ENCODE results near the gene INSYN1.

DNA sequence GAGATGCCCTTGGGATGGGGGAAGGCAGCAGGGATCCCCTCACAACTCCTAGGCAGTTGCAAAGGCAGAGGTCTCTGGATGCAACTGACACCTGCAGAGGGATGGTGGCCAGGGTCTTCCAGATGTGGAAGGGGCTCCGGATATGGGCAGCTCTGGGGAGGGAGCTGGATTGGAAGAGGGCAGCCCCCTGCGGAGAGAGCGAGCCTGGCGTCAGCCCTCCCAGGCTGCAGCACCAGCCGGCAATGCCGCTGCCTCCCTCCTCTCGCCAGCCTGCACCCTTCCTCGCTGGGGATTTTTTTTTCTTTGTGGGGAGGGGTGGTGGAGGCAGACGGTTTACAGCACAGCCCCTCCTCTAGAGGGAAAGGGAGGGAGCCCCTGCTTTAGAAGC lies 1.6 kb downstream of the INSYN1 start:
- TF ChIP-seq YY1 (IDR thresholded peaks at IDR 0.05; ENCODE audit: borderline replicate concordance in 1 of 3, control insufficient read depth in 1 of 3, extremely low read depth in 1 of 3, insufficient read depth in 3 of 3, insufficient read length in 1 of 3, insufficient replicate concordance in 2 of 3, low read depth in 1 of 3, low read length in 2 of 3) (no peak), ZNF121 (CRISPR knock-in tag; conservative IDR thresholded peaks at IDR 0.05) (no peak), POLR2AphosphoS5 (IDR thresholded peaks at IDR 0.05; ENCODE audit: control insufficient read depth, insufficient read depth, low read depth, low read length) (no peak), MTA1 (IDR thresholded peaks at IDR 0.05; ENCODE audit: borderline replicate concordance) (no peak), CHD4 (IDR thresholded peaks at IDR 0.05; ENCODE audit: insufficient read depth, insufficient replicate concordance, low read depth, low read length, poor library complexity, severe bottlenecking) (no peak)
- TF ChIP-seq, protein P1, sequence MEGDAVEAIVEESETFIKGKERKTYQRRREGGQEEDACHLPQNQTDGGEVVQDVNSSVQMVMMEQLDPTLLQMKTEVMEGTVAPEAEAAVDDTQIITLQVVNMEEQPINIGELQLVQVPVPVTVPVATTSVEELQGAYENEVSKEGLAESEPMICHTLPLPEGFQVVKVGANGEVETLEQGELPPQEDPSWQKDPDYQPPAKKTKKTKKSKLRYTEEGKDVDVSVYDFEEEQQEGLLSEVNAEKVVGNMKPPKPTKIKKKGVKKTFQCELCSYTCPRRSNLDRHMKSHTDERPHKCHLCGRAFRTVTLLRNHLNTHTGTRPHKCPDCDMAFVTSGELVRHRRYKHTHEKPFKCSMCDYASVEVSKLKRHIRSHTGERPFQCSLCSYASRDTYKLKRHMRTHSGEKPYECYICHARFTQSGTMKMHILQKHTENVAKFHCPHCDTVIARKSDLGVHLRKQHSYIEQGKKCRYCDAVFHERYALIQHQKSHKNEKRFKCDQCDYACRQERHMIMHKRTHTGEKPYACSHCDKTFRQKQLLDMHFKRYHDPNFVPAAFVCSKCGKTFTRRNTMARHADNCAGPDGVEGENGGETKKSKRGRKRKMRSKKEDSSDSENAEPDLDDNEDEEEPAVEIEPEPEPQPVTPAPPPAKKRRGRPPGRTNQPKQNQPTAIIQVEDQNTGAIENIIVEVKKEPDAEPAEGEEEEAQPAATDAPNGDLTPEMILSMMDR (IDR thresholded peaks at IDR 0.05 in 2 of 3, conservative IDR thresholded peaks at IDR 0.05 in 1 of 3; ENCODE audit: insufficient read depth in 2 of 3, low read depth in 1 of 3, low read length in 3 of 3) = no peak
- TF ChIP-seq, protein P2, sequence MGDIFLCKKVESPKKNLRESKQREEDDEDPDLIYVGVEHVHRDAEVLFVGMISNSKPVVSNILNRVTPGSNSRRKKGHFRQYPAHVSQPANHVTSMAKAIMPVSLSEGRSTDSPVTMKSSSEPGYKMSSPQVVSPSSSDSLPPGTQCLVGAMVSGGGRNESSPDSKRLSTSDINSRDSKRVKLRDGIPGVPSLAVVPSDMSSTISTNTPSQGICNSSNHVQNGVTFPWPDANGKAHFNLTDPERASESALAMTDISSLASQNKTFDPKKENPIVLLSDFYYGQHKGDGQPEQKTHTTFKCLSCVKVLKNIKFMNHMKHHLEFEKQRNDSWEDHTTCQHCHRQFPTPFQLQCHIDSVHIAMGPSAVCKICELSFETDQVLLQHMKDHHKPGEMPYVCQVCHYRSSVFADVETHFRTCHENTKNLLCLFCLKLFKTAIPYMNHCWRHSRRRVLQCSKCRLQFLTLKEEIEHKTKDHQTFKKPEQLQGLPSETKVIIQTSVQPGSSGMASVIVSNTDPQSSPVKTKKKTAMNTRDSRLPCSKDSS (IDR thresholded peaks at IDR 0.05; ENCODE audit: low read depth, partially characterized antibody) = no peak
- TF ChIP-seq, protein P3, sequence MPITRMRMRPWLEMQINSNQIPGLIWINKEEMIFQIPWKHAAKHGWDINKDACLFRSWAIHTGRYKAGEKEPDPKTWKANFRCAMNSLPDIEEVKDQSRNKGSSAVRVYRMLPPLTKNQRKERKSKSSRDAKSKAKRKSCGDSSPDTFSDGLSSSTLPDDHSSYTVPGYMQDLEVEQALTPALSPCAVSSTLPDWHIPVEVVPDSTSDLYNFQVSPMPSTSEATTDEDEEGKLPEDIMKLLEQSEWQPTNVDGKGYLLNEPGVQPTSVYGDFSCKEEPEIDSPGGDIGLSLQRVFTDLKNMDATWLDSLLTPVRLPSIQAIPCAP (CRISPR knock-in tag; IDR thresholded peaks at IDR 0.05; ENCODE audit: borderline replicate concordance) = no peak

Data from K562 (cell line).